Heart right ventricle (tissue), 16 donors: ENCODE data around the gene CUTA. TPM values are rescaled to one million over a fixed set of nuclear protein-coding genes. Genes with fewer than 3 reads are reported as not detected.

ENCODE experiments used
- ATAC-seq, 8 donors: fragments of 200-7000 bp; cut with Tn5 transposase; one replicate each; pipeline ENCODE4 v1.9.1; 2020; ENCODE audit warnings: mild to moderate bottlenecking in 8 of 8, moderate library complexity in 8 of 8, moderate number of reproducible peaks in 1 of 8
- DNase-seq, 2 donors: peaks; one replicate each; pipeline ENCODE4 v3.0.0-alpha.2; 2020
- H3K27ac ChIP-seq, 10 donors: fragments of 200-600 bp; sonication (generic) in 2 of 10; one replicate each; pipeline versions ENCODE4 v1.5.0 to v1.8.0; 2020 to 2022; ENCODE audit warnings: mild to moderate bottlenecking in 3 of 10
- H3K27me3 ChIP-seq, 7 donors: fragments of 200-600 bp; one replicate each; pipeline ENCODE4 v1.8.0; 2021 to 2022; ENCODE audit warnings: mild to moderate bottlenecking in 2 of 7
- H3K36me3 ChIP-seq, 9 donors: fragments of 200-600 bp; sonication (generic) in 1 of 9; one replicate each; pipeline versions ENCODE4 v1.5.0 to v1.8.0; 2020 to 2022; ENCODE audit warnings: mild to moderate bottlenecking in 2 of 9
- H3K4me1 ChIP-seq, 9 donors: fragments of 200-600 bp; sonication (generic) in 1 of 9; one replicate each; pipeline versions ENCODE4 v1.5.0 to v1.8.0; 2020 to 2022; ENCODE audit warnings: mild to moderate bottlenecking in 4 of 9
- H3K4me3 ChIP-seq, 10 donors: fragments of 200-600 bp; sonication (generic) in 2 of 10; one replicate each; pipeline versions ENCODE4 v1.5.0 to v1.8.0; 2020 to 2022; ENCODE audit warnings: mild to moderate bottlenecking in 7 of 10, moderate library complexity in 2 of 10
- H3K9me3 ChIP-seq, 11 donors: fragments of 200-600 bp in 10 of 11; sonication (generic) in 2 of 11; one replicate each; pipeline versions ENCODE4 v1.5.0 to v1.8.0; 2013 to 2022; ENCODE audit warnings: mild to moderate bottlenecking in 2 of 11, control low read depth in 1 of 11, moderate library complexity in 1 of 11
- CTCF ChIP-seq, 9 donors: fragments of 200-600 bp; sonication (generic) in 2 of 9; IDR thresholded peaks; one replicate each; pipeline versions ENCODE4 v1.5.0 to v1.8.0; 2021 to 2022; ENCODE audit warnings: antibody characterized with exemption in 9 of 9, mild to moderate bottlenecking in 5 of 9, moderate library complexity in 1 of 9
- WGBS, 2 donors: extraction: QIAGEN DNeasy Blood & Tissue Kit; methylation state at CpG; one replicate each; pipeline ENCODE4 v1.1.7; 2013; ENCODE audit warnings: inconsistent platforms in 1 of 2; 5-methylcytosine and 5-hydroxymethylcytosine counted together
- intact Hi-C, 10 donors: fragments of 100-400 bp; cut with DNase I; formaldehyde crosslinking; loops; one replicate each; pipeline versions ENCODE4 v1.11.1 to v1.14.2; 2022
- polyA plus RNA-seq, 2 donors: library from polyadenylated mRNA; stranded (reverse); fragments of 200-250 nt; gene quantifications; one replicate each; pipeline ENCODE4 v1.2.3, GENCODE V29; 2013
- total RNA-seq, 10 donors: library from RNA; stranded (reverse); fragmentation: NEBNext Ultra II Directional in 3 of 10; extraction: Animal tissue kit (Norgen Biotek cat#: 25700) in 3 of 10; gene quantifications; one replicate each; pipeline versions ENCODE4 v1.2.1 to v1.2.4, GENCODE V29; 2021 to 2023
- donor health status: Arrhythmogenic right ventricular cardiomyopathy.
- donor health status: ischemic (EF 13 %, LVEDD 7.1; RV severe dilation, severe dysfunction).
- donor health status: healthy with polysubstance abuse.
- donor health status: DM: no; HTN: yes; CAD: no.
- donor health status: DM: no; HTN: no; CAD: no.
- donor health status: ischemic (EF 25% LVEDD 6.9; RV normal size, moderate dysfunction).
- donor health status: ischemic (EF 25% LVEDD 5.7; RV mildly dilated, moderate dysfunction).
- donor health status: healthy.
- donor health status: DM: yes; HTN: yes; CAD: no.
- donor health status: Ischemic cardiomyopathy.
- donor health status: ischemic (EF 35%, LVEDD 5.7; RV mildly dilated, moderate dysfunction).
- donor health status: nonischemic (EF 11% LVEDD 7.7; RV severe dilation, severe dysfunction).
- donor health status: DM: yes; HTN: yes; CAD: no.
- donor health status: PGD.
- donor health status: ischemic (EF 29% LVEDD 5.4; RV normal size, mild dysfunction).
- donor health status: nonischemic (EF 23%, LVEDD 6.1; RV moderate dilation, normal function).

Gene CUTA
- total and polyA plus RNA-seq, 12 donors: 94.7 to 161 (median 114) TPM

GRCh38 chr6:33414592-33415271, 3.2 kb downstream of the CUTA start:
- 70 to 86% methylated on average over 11 to 12 of the region's 12 CpGs for WGBS, 2 donors
- Histone ChIP-seq H3K4me3 (no peak overlapping the region), H3K27ac (no peak overlapping the region), H3K4me1 (peaks cover 23 to 66% (median 55%) of the 10 kb centered on the region in 9 donors), H3K9me3 (no peaks in the 10 kb centered on the region), H3K36me3 (peaks cover 0 to 50% (median 21%) of the 10 kb centered on the region in 9 donors), H3K27me3 (no peaks in the 10 kb centered on the region)
- TF ChIP-seq CTCF (IDR thresholded peaks at IDR 0.05): peak in 4 of 9 donors; percentile 11 to 32 (median 26)
- intact Hi-C loops: loop anchor here in 3 of 10 donors (10.0 kb wide), 2 partner anchors 100 to 1750 kb away; partner anchors contain the start of genes TAPBP (in 2 of the 3), ZBTB22 (in 2 of the 3), C6orf47 (in 1 of the 3) and CSNK2B (in 1 of the 3)
- no peak for DNase-seq
- ATAC-seq: no peak

GRCh38 chr6:33413241-33414120, 4.4 kb downstream of the CUTA start:
- TF ChIP-seq CTCF (IDR thresholded peaks at IDR 0.05): no peak
- H3K36me3 ChIP-seq: peaks cover 0 to 50% (median 21%) of the 10 kb centered on the region in 9 donors
- DNase-seq (no peak), ATAC-seq (no peak)
- H3K4me3 ChIP-seq: no peak overlapping the region
- H3K27ac ChIP-seq: no peak overlapping the region
- 87 to 88% methylated on average over 14 of the region's 14 CpGs for WGBS, 2 donors
- intact Hi-C loops: loop anchor here in 3 of 10 donors (10.0 kb wide), 2 partner anchors 99 to 1749 kb away; partner anchors contain the start of genes TAPBP (in 2 of the 3), ZBTB22 (in 2 of the 3), C6orf47 (in 1 of the 3) and CSNK2B (in 1 of the 3)
- no peaks in the 10 kb centered on the region for H3K9me3 ChIP-seq
- peaks cover 16 to 55% (median 43%) of the 10 kb centered on the region in 9 donors for H3K4me1 ChIP-seq
- no peaks in the 10 kb centered on the region for H3K27me3 ChIP-seq

- DNase-seq (no peak), ATAC-seq (no peak)
- Histone ChIP-seq H3K27ac (peak overlapping the region in 8 of 10 donors; percentile 93 to 100 (median 99)), H3K4me1 (peaks cover 14 to 49% (median 40%) of the 10 kb centered on the region in 9 donors), H3K27me3 (no peaks in the 10 kb centered on the region), H3K9me3 (no peaks in the 10 kb centered on the region), H3K36me3 (peaks cover 0 to 50% (median 21%) of the 10 kb centered on the region in 9 donors), H3K4me3 (peak overlapping the region in 8 of 10 donors; percentile 74 to 100 (median 99))
- intact Hi-C loops: loop anchor here in 3 of 10 donors (10.0 kb wide), 2 partner anchors 98 to 1748 kb away; partner anchors contain the start of genes TAPBP (in 2 of the 3), ZBTB22 (in 2 of the 3), C6orf47 (in 1 of the 3) and CSNK2B (in 1 of the 3)
- no peak for TF ChIP-seq CTCF (IDR thresholded peaks at IDR 0.05)
- 86 to 90% methylated on average over 10 of the region's 10 CpGs for WGBS, 2 donors
Observed at GRCh38 chr6:33412140-33413009, 5.5 kb downstream of the CUTA start.
